COR-L47 (cell line): ENCODE results near the gene GSTM5.
A peak's percentile ranks its signal among the peaks of the same experiment; 100 is the strongest.
"Not testable (repeated sequence)": the region's sequence is repeated elsewhere in the genome, so short reads cannot be mapped to it uniquely, and the experiment has no call there.

Source experiments
- DNase-seq: peaks from one replicate; lab custom pipeline; 2025; lab: John Stamatoyannopoulos, UW

GSTM5 gene

DNA sequence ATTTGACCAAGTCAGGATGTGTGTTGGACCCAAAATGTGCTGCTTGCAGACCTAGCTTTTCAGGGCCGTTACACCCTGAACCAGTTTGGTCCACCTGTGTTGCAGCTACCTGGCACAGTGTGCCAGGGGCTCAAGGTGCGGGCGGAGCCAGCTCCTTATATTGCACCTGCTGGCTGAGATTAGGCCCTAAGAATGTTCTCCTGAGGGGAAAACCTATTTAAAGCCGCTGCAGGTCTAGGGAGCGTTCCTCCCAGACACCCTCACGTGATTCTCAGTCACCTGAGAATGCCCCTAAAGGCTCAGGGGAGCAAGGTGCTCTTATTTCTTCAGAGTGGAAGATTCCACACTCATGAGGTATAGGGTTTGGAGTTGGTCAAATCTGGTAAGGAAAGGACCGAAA is 16.8 kb downstream of the GSTM5 start:
- no peak for DNase-seq

DNA sequence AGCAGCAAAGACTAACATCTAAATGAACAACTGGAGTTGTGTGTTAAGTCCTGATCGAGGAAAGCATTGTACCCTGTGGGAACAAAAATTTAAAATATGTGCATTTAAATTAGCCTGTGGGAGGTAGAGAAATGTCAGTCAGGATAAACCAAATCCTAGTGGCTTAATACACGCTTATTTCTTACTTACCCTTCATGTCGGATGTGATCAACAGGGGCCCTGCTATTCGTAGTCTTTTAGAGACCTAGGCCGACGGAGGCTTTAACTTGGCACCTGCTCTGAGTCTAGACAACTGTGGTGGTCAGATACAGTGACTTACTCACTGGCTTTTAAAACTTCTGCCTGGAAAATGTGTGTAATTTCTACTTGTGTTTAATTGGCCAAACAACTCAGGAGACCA is 18.6 kb downstream of the GSTM5 start:
- no peak for DNase-seq

DNA sequence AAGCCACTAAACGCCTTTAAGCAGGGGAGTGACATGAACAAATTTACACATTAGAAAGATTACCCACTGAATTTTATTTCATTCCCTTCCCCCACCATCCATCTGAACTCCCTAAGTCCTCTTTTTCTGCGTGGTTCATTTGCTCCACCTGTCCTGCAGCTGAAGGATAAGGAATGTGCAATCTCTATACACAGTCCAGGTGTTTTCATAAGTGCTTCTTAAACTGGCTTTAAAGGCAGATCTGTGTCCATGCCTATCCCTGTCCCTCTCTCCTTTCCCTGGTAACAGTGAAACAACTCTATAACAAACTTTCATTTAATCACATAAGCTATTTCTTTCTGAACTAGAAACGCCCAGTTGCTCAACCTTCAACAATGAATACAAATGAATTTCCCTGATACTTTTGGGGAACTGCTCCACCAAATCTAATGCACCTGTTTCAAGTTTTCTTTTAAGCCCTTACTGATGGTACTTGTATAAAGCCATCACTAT is 20.4 kb downstream of the GSTM5 start:
- no peak for DNase-seq

DNA sequence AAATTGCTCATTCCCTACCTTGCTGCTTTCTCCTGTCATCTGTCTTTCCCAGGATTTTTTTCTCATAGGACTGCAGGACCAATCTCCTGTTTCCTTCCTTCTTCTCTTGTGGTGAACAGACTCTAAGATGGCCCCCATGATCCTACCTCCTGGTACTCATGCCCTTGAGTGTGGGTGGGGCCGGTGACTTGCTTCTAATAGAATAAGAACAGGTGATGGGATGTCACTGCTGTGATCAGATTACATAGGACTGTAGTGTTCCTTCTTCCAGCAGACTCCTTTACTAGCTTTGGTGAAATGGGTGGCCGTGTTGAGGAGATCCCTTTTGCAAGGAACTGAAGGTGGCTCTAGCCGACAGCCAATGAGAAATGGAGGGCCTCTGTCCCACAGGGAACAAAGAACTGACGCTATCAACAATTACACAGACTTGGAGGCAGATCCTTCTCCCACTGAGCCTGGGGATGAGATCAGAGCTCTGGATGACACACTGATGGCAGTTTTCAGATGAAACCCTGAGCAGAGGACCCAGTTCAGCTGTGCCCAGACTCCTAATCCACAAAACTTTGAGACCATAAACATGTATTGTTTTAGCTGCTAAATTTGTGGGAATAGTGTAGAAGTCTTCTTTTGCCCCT is 21.3 kb downstream of the GSTM5 start:
- no peak for DNase-seq

DNA sequence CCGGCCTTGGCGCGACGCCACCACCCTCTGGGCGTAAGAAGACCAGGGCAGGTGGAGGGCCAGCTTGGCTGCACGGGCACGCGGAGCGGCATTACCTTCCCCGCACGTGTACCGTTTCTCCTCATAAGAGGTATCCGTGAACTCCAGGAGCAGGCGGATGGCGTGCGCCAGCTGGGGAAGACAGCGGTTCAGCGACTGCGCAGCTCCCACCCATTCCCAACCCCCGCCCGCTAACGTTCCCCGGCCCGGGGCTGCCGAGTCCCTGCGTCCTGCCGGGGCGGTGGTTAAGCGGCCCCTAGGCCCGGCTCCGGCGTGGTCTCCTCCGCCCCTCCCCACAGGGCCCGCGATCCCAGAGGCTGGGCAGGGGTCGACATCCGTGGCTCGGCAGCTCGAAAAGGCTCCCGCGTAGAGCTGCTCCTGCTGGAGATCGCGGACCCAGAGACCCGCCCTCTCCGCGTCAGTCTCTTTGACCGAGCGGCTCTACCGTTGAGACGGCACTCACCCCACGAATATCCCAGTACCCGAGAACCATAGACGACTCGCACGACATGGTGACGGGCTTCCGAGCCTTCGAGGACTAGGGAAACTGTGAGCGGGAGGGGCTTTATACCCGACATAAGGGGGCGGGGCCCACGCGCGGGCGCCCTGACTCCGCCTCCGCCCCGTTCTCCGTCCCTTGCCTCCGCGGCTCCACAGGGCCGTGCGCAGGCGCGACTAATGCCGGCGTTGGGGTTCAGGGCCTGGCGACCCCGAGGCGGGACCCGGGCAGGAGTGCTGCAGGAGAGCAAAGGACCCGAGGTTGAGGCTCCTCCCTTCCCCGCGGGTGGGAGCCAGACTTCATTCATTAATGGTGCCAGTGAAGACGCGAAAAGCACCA is 27.9 kb downstream of the GSTM5 start:
- peak; percentile 37 for DNase-seq

DNA sequence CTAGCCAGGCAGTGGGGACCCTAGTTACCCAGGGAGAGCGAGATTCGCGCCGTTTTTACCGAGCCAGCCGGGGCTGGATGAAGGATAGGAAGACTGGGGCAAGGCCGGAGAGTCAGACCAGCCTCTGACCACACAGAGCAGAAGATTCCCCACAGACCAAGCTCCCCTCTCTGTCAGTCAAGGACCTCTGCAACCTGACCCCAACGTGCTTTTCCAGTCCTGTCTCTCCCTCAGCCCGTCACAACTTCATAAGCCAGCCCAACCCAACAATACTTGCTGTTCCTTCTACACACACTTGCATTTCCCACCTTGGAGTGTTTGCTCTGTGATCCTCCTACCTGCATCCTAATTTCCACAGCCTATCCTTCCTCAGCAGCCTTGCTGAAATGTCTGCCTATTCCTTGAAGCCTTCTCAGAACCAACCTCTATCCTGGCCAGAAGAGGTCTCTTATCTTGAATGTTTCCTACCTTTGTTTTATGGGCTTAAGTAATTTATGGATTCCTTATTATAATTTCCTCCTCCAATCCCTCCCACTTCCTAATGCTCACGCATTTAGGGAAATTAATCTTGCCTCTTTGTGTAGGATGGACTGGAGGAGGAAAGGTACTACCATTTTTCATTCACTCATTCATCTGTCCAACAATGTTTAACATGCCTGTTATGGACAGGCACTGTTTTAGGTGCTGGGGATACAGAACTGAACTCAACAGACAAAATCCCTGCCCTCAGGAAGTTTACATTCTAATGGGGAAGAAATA is 28.7 kb downstream of the GSTM5 start, which contains the start of gene GSTM3:
TSS of gene GSTM3 (minus strand) at position 424 of the 759 bp plus-strand sequence. CDS start 751 bp downstream, outside the sequence.
- DNase-seq: no peak

DNA sequence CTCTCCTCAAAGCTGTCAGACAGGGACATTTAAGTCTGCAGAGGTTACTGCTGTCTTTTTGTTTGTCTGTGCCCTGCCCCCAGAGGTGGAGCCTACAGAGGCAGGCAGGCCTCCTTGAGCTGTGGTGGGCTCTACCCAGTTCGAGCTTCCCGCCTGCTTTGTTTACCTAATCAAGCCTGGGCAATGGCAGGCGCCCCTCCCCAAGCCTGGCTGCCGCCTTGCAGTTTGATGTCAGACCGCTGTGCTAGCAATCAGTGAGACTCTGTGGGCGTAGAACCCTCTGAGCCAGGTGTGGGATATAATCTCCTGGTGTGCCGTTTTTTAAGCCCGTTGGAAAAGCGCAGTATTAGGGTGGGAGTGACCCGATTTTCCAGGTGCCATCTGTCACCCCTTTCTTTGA is 36.3 kb downstream of the GSTM5 start:
- not testable (repeated sequence) for DNase-seq

DNA sequence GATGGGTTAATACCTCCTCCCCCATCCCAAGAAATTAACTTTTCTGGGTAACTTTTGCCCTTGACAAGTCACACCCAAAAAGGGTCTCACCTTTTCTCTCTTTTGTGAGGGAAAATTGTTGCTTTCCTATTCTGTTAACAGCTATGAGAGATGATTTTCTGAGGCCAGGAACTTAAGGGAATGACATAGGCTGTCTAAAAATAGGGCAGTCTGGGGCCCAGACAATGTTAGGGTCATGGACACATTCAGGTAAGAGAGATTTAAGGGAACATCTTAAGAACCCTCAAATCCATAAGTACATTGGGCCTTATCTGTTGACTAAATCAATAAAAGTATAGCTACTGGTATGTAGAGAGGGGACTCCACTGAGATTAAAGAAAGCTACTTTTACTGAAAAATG is 37.2 kb downstream of the GSTM5 start:
- DNase-seq: no peak

DNA sequence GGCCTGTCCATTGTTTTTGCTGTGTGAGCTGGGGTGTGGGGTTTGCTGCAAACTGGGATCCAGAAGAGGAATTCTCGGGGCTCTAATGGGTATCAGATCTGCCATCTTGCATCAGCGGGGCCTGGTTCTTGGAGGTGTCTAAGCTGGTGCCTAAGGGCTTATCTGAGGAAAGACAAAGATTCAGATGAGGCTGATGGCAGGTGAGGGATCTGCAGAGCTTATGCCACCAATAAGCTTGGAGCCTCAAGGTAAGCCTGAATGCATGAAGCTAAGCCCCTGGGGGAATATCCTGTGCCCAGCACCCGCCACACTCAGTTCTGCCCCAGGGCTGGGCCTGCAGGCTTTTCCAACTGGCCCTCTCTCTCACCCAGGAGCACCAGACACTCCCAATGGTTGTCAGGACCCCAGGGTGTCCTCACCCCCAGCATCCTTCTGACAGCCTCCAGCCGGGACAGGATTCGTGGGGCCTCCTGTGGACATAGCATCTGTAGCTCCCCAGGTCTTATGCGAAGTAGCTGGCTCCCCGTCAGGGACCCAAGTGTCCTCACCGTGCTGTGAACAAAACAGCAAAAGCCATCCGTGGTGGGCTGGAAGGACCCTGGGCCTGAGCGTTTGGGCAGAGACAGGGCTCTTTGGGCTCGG is 38.3 kb downstream of the GSTM5 start:
- DNase-seq: no peak

DNA sequence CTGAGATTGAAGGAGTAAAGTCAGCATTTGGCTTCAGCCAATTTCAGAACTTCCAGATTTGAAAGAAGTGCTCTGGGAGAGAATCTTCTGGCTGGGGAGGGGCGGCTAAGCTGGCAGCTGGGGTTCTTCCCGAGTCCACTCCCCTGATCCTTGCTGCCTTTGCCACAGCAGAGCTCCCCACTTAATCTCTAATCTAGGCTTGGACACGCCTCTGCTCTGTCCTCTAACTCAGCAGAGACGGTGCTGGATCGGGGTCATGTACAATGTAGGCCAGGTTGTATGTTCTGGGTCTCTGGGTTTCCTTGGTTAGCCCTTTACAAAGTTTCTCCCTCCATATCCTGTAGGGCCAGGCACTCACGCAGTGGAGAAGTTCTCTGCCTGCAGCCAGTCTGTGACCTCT is 38.9 kb downstream of the GSTM5 start:
- DNase-seq: no peak

DNA sequence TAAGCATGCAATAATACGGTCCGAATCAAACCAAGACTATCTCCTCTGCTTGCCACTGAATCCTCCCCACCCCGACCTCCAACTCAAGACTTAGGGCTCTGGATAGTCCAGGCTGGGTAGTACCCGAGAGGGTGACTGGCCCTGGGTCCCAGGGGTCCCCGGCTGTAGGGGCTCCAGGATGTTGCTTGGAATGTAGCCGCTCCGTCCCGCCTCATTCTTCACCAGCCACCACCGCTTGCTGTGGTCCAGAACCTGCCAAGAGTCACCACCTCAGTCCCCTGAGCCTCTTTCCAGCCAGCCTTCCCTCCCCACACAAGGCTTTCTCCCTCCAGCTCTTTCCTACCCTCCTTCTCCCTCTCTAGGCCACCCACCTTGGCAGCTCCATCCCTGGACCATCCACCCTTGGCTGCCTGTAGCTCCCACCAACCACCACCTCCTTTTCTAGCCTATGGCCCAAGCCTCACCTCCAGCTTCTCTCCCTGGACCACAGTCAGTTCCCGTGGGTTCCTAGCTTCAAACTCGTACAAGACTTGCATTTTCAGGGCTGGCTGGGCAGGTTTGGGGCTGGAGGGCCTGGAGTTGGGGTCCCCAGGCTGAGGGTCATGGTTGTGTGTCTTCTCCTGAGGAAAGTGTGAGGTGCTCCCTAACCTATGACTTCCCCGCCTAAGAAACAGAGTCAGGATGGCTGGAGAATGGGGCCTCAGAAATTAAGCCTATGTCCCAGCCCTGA is 39.6 kb downstream of the GSTM5 start:
- no peak for DNase-seq

DNA sequence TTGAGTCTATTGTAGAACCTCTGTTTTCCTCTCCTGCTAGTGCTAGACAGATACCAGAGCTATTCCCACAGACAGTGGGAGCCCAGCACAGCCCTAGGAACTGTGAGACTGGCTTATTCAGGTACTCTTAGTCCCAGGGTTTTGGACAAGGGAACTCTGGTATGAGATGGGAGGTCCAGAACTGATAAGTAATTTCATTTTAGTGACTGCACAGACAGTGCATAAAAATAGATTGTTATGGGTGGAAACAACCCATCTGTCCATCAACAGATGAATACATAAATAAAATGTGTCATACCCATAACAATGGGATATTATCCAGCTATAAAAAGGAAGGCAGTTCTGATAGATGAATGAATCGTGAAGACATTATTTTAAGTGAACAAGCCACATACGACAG is 42.7 kb downstream of the GSTM5 start:
- no peak for DNase-seq

DNA sequence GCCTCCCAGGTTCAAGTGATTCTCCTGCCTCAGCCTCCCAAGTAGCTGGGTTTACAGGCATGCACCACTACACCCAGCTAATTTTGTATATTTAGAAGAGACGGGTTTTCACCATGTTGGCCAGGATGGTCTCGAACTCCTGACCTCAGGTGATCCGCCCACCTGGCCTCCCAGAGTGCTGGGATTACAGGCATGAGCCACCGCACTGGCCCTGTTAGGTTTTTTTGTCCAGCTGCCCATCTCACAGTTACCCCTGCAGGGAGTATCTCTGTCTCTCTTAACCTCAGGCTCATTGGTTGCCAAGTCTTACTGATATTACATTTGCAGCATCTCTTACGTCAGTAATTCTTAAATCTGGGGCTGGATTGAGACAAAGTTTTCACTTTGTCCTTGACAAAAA is 44.3 kb downstream of the GSTM5 start:
- not testable (repeated sequence) for DNase-seq

DNA sequence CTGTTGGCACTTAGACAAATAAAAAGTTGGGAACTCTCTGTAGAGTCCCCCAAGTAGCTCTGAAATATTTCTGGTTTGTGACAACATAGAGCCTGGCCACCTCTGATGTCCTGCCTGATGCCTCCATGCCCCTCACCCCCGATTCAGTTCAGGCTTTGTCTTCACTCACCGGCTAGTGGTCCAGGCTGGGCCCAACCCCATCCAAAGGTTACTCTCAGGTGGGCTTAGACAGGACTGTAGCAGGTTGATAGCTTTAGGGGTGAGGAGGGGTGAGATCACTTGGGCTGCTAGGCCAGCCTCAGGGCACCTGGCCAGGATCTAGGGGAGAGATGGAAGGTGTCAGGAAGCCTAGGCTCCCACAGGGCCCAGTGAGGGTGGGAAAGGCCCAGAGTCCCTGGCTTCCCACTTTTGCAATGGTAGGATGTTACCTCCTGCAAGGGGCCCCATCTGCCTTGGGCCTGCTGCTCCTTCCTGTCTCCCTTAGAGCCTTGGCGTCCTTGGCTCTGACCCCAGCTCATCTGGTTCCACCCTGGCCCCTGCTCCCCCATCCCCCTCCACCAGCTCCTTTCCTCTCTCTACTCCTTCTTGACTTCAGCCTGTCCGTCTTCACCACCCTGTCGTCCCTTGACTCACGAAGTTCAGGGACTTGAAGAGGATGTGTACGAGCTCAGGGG is 44.9 kb downstream of the GSTM5 start:
- no peak for DNase-seq

DNA sequence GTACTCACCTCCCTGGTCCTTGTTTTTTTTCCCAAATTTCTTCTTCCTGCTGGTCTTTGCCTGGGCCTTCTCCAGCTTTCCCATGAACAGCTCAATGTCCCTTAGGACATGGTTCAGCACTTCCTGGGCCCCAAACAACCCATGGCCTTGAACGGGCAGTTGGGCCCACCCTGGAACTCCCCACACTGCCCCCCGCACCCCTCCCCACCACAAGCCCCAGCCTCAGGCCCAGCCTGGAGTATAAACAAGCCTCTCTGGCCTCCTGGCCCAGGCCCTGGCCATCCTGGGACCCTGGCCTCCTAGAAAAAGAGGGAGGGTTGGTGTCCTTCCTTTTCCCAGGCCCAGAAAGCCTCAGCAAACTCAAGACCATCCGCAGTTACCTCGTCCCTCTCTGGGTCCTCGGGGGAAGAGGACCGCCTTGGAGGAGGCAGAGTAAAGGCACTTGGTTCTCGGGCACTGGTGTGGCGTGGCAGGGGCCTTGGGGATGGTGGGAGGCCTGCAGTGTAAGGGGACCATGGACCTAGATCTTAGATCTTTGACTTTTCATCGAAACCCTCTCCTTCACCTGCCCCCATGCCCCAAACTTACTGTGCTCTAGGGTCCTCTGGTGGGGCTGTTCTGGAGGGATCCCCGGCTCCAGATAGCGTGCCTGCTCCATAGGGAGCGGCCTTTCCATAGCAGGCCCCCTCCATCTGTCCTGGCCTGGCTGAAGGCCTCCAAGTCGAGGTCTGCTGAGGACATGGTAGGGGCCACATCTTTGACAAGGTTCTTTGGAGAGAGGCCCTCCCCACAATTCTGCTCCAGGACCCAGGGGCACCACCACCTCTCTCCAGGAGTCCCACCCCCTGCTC is 46.1 kb downstream of the GSTM5 start:
- DNase-seq: no peak

DNA sequence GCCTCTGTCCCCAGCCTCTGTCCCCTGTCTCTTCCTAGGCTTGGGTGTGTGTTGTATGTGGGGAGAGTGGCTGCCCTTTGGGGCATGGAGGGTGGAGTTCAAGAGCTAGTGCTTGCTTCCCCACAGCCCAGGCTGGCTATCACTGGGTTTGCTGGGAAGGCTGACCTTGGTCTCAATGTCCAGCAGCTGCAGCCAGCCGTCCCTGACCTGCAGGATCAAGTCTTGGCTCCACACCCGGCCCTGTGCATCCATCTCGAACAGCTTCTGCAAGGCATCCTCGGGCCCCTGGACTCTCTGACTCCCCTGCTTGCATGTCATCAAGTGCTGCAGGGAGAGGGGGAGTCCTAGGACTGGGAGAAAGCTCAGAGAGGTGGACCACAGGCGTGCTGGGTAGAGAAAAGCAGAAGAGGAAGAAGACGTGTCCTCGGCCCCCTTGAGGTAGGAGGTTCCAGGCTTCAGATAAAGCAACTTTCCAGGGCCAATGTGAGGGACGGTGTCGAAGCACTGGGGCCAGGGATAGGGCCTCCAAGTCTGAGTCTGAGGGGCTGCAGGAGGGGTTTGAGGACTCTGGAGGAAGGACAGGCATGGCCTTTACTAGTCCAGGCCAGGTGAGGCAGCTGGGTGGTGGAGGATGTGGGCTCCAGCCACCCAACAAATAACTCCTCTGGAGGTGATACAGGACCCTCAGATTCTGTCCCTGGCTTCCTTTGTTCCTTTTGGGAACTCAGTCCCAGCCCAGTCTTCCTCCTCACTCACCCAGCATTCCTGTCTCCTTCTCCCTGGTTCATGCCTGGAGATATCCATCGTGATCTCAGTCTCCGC is 47.7 kb downstream of the GSTM5 start:
- DNase-seq: no peak

DNA sequence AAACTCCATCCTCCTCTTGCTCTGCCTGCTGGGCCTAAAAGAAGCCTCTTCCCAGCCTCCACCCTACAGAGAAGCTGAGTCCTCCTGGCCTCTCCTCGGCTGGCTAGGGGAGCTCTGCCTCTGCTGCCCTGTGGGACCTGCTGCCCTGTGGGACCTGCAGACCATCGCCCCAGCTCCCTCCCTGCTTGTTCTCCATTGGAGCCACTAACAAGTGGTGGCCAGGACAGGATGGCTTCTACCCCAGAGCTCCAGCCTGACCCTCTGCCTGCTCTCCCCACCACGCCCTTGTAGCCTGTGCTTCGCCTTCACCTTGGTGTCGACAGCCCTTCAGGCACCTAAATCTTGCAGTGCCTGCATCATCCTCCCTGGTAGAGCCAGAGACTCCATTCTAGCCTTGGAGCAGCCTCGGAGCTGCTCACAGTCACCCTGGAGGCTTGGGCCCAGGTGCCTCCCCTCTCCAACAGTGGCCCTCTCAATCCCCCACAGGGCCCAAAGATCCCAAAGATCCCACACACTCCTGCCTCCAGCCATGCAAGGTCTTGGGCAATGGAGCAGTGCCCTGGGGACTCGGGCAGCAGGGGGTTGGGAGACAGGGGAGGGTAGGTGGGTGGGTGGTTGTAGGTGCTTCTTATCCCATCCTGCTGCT is 48.7 kb downstream of the GSTM5 start:
- DNase-seq: no peak

DNA sequence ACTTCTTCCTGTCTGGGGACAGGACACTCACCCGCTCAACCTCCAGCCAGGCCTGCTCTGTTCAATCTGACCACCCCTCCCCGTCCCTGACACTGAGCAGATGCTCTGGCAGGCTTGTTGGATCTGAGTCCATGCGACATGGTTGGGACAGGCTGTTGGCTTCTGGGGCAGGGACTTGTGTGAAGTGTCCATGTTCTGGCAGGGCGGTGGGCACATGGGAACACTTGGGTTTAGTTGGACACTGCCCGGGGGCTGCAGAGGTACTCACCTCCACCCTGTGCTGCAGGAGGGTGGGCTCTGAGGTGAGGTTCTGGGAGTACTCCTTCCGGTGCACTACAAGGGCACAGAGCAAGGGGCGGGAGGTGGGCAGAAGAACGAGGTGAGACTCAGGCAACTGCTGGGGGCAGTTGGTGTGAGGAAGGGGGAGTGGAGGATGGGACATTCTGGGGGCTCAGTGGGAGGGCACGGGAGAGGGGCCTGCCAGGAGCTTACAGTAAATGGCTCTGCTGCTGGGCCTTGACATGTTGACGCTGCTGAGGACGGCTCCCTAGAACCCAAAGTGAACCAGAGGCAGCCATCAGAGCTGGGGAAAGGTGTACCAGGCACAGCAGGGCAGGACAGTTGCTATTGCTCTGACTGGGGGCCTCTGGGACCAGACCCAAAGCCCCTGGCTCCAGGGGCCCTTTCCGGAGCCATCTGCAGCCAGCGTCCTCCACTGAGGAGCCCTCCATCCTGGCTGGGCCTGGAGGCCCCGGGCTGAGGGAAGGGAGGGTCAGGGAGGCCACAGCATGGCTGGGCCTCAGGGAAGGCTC is 49.4 kb downstream of the GSTM5 start:
- no peak for DNase-seq
